ENCODE measurements around the gene IQSEC3. TPM values are rescaled to one million over a fixed set of nuclear protein-coding genes. Genes with fewer than 3 reads are reported as not detected.

Gene IQSEC3
- total RNA-seq, 2 experiments from 2014 or later: not detected

DNA sequence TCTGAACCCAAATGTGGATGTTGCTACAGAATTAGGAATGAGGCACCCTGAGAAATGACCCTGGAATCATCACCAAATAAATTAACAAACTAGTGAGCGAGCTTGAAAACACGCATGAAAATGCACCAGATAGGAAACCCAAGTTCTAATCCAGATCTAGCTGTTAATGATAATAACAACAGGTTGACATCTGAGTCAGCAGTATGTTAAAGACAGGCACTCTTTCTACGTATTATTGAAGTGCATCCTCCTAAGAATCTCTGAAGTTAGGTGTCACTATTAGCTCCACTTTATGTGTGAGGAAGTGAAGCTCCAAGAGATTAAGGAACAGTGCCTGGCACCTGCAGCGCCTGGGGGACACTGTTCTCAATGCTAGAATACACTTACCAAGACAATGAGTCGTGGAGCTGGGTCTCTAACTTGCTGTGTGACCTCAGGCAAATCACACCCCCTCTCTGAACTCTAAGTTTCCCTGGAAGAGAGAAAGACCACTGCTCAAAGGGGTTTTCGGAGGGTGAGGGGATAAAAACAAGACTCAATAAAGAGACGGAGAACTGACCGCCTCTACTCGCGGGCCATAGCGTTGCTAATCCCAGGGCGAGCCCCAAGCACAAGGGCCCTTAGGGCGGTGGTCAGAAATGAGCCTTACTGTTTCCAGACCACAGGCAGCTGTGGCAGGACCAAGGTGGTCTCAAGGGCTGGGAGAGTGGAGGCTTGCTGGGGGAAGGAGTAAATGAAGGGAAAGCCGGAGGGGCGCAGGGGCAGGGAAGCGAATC lies 145.3 kb downstream of the IQSEC3 start:
- no peak for TF ChIP-seq EZH2phosphoT487 (IDR thresholded peaks at IDR 0.05; ENCODE audit: borderline replicate concordance, low read depth, low read length)
- TF ChIP-seq, protein P1, sequence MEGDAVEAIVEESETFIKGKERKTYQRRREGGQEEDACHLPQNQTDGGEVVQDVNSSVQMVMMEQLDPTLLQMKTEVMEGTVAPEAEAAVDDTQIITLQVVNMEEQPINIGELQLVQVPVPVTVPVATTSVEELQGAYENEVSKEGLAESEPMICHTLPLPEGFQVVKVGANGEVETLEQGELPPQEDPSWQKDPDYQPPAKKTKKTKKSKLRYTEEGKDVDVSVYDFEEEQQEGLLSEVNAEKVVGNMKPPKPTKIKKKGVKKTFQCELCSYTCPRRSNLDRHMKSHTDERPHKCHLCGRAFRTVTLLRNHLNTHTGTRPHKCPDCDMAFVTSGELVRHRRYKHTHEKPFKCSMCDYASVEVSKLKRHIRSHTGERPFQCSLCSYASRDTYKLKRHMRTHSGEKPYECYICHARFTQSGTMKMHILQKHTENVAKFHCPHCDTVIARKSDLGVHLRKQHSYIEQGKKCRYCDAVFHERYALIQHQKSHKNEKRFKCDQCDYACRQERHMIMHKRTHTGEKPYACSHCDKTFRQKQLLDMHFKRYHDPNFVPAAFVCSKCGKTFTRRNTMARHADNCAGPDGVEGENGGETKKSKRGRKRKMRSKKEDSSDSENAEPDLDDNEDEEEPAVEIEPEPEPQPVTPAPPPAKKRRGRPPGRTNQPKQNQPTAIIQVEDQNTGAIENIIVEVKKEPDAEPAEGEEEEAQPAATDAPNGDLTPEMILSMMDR (conservative IDR thresholded peaks at IDR 0.05; ENCODE audit: low read length): no peak
- Histone ChIP-seq H3K9me2 (ENCODE audit: insufficient read depth, low read length) (no peaks in the 10 kb centered on the region), H3K4me1 (ENCODE audit: insufficient read depth, low read length, poor library complexity, severe bottlenecking) (no peaks in the 10 kb centered on the region), H3K9me3 (ENCODE audit: low read length) (no peaks in the 10 kb centered on the region), H3K27ac (ENCODE audit: low read depth, low read length, poor library complexity, severe bottlenecking) (no peak overlapping the region), H3K4me2 (ENCODE audit: low read length) (no peak overlapping the region), H2AFZ (ENCODE audit: low read length) (no peak overlapping the region), H3K4me3 (ENCODE audit: low read depth, low read length, poor library complexity, severe bottlenecking) (no peak overlapping the region), H4K20me1 (ENCODE audit: insufficient read depth, low read length) (no peaks in the 10 kb centered on the region), H3K79me2 (ENCODE audit: insufficient read depth, low read depth, low read length) (no peaks in the 10 kb centered on the region), H3K36me3 (ENCODE audit: insufficient read depth, low read length) (no peaks in the 10 kb centered on the region)
- intact Hi-C loops (cut with micrococcal nuclease; ENCODE audit: unreplicated experiment): no loop called here
- DNase-seq (ENCODE audit: low spot score): no peak
- CTCF ChIA-PET (ENCODE audit: unreplicated experiment): no interaction called here
- POLR2A ChIA-PET: interaction anchor here (0.6 to 1.3 kb wide), 2 partner anchors 13 to 904 kb away, joined by 3 read pairs; no protein-coding TSS in a partner anchor
- BruUV-seq (replicated peaks): no TSS peak

DNA sequence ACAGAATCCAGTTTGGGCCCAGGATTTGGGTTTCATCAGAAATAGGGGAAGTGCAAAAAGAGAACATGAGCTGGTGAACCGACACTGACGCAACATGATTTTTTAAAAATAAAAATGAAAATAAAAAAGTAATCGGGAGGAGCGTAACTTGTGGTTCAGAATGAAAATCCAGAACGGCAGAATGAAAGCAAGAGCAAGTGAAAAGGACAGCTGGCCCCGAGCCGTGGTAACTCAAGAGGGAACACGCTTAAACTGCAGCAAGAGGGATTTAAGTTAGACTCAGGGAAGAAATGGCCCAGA lies 145.8 kb downstream of the IQSEC3 start:
- DNase-seq (ENCODE audit: low spot score): no peak
- Histone ChIP-seq H3K36me3 (ENCODE audit: insufficient read depth, low read length) (no peaks in the 10 kb centered on the region), H2AFZ (ENCODE audit: low read length) (no peak overlapping the region), H3K9me3 (ENCODE audit: low read length) (no peaks in the 10 kb centered on the region), H3K4me3 (ENCODE audit: low read depth, low read length, poor library complexity, severe bottlenecking) (no peak overlapping the region), H3K9me2 (ENCODE audit: insufficient read depth, low read length) (no peaks in the 10 kb centered on the region), H3K4me1 (ENCODE audit: insufficient read depth, low read length, poor library complexity, severe bottlenecking) (no peaks in the 10 kb centered on the region), H3K79me2 (ENCODE audit: insufficient read depth, low read depth, low read length) (no peaks in the 10 kb centered on the region), H3K4me2 (ENCODE audit: low read length) (no peak overlapping the region), H3K27ac (ENCODE audit: low read depth, low read length, poor library complexity, severe bottlenecking) (no peak overlapping the region), H4K20me1 (ENCODE audit: insufficient read depth, low read length) (no peaks in the 10 kb centered on the region)
- no TSS peak for BruUV-seq (replicated peaks)
- intact Hi-C loops (cut with micrococcal nuclease; ENCODE audit: unreplicated experiment): no loop called here
- ChIA-PET CTCF (ENCODE audit: unreplicated experiment) (no interaction called here), POLR2A (interaction anchor here (1.3 kb wide), 1 partner anchor 14 kb away, joined by 3 read pairs; no protein-coding TSS in a partner anchor)
- TF ChIP-seq EZH2phosphoT487 (IDR thresholded peaks at IDR 0.05; ENCODE audit: borderline replicate concordance, low read depth, low read length): no peak
- TF ChIP-seq, protein P1 (conservative IDR thresholded peaks at IDR 0.05; ENCODE audit: low read length): no peak

Data from OCI-LY7 (cell line).